ENCODE results near the gene NFIX. TPM values are rescaled to one million over a fixed set of nuclear protein-coding genes. Genes with fewer than 3 reads are reported as not detected.

The NFIX gene
- total and polyA plus RNA-seq, 2 experiments from 2014 or later: not detected

DNA sequence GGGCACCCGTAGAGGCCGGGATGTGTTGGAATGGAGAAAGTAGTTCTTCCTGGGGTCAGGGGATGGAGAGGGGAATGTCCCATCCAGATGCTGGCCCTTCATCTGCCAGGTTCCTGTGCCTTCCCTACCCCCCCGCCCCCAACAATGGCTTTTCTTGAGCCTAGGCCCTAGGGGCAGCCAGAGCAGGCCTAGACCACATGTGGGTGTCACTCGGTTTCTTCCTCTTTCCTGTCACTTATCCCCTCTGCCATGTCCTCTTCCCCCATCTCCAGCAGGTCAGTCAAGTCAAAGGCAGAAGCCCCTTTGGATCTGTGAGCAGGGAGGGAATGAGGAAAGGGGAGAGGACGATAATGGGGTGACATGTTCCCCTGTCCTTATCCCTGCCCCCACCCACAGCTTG, 71.0 kb downstream of the NFIX start:
- Histone ChIP-seq H3K4me1 (ENCODE audit: low read depth) (peaks cover 4% of the 10 kb centered on the region), H3K4me3 (no peak overlapping the region), H3K9me3 (ENCODE audit: low read depth) (no peaks in the 10 kb centered on the region), H3K27ac (no peak overlapping the region), H3K27me3 (peaks cover 98% of the 10 kb centered on the region), H3K36me3 (no peaks in the 10 kb centered on the region)
- no peak for DNase-seq (ENCODE audit: low read depth in 1 of 2, low spot score in 1 of 2)
- TF ChIP-seq, protein P1, sequence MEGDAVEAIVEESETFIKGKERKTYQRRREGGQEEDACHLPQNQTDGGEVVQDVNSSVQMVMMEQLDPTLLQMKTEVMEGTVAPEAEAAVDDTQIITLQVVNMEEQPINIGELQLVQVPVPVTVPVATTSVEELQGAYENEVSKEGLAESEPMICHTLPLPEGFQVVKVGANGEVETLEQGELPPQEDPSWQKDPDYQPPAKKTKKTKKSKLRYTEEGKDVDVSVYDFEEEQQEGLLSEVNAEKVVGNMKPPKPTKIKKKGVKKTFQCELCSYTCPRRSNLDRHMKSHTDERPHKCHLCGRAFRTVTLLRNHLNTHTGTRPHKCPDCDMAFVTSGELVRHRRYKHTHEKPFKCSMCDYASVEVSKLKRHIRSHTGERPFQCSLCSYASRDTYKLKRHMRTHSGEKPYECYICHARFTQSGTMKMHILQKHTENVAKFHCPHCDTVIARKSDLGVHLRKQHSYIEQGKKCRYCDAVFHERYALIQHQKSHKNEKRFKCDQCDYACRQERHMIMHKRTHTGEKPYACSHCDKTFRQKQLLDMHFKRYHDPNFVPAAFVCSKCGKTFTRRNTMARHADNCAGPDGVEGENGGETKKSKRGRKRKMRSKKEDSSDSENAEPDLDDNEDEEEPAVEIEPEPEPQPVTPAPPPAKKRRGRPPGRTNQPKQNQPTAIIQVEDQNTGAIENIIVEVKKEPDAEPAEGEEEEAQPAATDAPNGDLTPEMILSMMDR (IDR thresholded peaks at IDR 0.05; ENCODE audit: low read depth, low read length): no peak

DNA sequence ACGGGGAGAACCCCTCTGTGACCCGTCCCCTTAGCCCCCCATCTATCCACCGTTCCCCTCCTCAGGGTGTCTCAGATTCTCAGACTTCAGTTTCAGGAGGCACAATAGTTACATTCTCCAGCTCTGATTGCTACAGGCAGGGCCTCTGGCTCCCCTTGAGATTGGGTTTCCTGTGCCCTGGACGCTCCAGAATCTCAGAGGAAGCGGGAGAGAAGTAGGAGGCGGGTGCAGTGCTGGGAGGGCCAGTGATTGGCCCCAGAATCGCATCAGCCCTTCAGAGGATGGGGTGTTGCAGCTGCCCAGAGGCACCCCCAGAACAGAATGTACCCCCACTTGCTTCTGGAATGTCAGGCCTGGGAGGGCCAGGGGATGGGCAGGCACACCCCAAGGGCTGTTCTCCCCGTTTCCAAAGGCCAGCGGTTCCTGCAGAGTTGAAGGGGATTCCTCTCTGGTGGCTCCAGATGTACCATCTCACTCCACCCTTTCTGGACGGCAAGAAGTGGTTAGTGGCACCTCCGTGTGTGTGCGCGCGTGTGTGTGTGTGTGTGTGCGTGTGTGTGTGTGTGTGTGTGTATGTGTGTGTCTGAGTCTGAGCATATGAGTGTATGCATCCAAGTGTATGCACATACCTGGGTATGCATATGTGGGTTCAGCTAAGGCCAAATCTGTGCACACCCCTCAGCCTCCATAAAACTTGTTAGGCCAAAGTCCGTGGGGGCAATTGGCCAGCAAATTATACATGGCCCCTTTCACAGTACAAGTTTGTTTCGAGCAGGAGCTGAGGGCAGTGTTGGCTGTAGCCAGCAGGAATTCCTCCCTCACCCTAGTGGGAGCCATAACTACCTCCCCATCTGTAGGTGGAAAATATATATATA, 71.9 kb downstream of the NFIX start:
- Histone ChIP-seq H3K36me3 (no peaks in the 10 kb centered on the region), H3K4me3 (no peak overlapping the region), H3K4me1 (ENCODE audit: low read depth) (peaks cover 4% of the 10 kb centered on the region), H3K27me3 (peaks cover 98% of the 10 kb centered on the region), H3K9me3 (ENCODE audit: low read depth) (no peaks in the 10 kb centered on the region), H3K27ac (no peak overlapping the region)
- TF ChIP-seq, protein P1 (IDR thresholded peaks at IDR 0.05; ENCODE audit: low read depth, low read length): no peak
- DNase-seq (ENCODE audit: low read depth in 1 of 2, low spot score in 1 of 2): no peak

DNA sequence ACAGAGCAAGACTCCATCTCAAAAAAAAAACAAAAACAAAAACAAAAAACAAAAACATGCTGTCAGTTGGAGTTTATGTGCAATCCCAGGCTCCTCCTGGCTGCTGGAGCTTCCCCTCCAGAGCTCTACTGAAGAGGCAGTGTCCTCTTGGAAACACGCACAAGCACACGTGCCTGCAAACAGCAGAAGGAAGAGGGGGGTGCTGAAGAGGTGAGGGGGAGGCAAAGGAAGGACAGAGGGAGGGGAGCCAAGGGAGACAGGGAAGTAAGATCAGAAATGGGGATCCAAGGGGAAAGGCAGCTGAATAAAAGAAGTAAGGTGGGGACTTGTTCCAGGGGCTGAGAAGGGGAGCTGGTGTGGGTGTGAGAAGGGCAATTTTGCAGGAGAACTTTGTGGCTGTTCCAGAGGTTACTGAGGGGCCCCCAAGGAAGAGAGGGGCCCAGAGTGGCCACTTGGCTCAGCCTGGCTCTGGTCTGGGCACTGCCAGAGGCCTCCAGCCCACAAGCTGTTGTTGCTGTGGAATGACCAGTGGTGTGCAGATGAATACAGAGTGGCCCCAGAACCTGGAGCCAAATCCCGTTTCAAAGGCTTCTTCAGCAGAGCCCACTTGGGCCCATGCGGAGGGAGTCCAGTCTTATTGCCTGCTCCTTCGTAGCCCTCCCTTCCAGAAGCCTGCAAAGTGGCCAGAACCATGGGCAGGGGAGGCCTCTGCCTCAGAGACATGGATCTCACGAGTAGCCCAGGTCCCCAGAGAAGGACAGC, 73.0 kb downstream of the NFIX start:
- no peaks in the 10 kb centered on the region for H3K9me3 ChIP-seq (ENCODE audit: low read depth)
- peaks cover 4% of the 10 kb centered on the region for H3K4me1 ChIP-seq (ENCODE audit: low read depth)
- H3K36me3 ChIP-seq: no peaks in the 10 kb centered on the region
- TF ChIP-seq, protein P1 (IDR thresholded peaks at IDR 0.05; ENCODE audit: low read depth, low read length): no peak
- no peak overlapping the region for H3K27ac ChIP-seq
- DNase-seq (ENCODE audit: low read depth in 1 of 2, low spot score in 1 of 2): no peak
- peaks cover 94% of the 10 kb centered on the region for H3K27me3 ChIP-seq
- H3K4me3 ChIP-seq: no peak overlapping the region

DNA sequence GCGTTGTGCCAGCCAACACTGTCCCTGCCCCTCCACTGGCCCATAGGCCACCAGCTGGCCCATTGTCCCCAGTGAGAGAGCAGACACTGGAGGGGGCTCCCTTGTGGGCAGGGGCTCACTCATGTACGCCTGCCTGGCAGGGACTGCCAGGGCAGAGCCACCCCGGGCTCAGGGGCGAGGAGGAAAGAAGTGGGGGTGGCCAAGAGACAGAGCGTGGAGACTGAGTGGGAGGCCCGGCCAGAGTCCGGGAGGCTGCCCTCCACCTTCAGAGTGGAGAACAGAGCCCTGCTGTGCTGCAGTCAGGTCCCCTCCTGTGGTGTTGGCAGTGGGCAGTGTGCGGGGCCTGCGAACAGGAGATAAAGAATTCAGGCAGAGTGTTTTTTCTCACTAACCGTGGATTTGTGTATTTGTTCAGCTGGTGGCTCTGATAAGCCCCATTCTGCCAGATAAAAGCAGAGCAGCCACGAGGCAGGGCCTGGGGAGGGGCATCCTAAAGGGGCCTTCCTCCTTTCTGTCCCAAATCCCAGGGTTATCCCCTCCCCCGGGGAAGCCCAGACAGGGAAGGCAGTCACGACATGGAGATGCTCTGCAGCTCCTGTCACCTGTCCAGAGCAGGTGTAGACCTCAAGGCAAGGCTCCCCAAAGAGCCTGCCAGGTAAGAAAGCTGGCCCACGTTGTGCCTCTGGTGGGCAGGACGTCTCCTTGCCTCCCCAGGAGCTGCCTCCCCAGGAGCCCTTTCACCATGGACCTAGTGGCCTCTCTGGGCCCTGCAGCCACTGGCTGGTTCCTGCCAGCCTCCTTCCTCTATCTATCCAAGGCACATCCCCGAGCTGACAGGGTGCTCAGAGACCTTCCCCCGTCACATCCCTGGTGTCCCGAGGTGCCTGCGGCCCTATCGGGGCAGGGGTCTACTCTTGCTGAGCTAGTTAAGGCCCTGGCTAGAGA, 74.4 kb downstream of the NFIX start:
- no peaks in the 10 kb centered on the region for H3K36me3 ChIP-seq
- DNase-seq (ENCODE audit: low read depth in 1 of 2, low spot score in 1 of 2): peak in 1 of 2 donors; percentile 44
- no peaks in the 10 kb centered on the region for H3K4me1 ChIP-seq (ENCODE audit: low read depth)
- H3K27me3 ChIP-seq: peaks cover 86% of the 10 kb centered on the region
- H3K4me3 ChIP-seq: no peak overlapping the region
- no peaks in the 10 kb centered on the region for H3K9me3 ChIP-seq (ENCODE audit: low read depth)
- TF ChIP-seq, protein P1 (IDR thresholded peaks at IDR 0.05; ENCODE audit: low read depth, low read length): peak; percentile 5
- H3K27ac ChIP-seq: no peak overlapping the region

Data from cardiac muscle cell (in vitro differentiated cells and primary cell).